ENCODE results near the gene OTULINL.

OTULINL gene

DNA sequence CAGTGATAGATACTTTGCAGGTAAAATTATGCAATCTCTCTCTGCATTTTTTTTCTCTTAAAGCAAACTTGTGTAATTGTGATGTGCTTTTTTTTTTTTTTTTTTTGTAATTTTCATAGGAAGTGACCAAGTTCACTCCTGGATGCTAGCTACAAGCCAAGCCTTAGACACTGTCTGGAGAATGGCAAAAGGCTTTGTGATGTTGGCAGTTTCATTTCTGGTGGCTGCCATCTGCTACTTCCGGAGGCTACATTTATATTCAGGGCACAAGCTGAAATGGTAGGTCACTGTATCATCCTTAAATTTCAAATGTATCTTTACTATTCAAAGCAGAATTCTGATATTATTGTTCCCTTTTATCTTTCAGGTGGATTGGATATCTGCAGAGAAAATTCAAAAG, 19.3 kb downstream of the OTULINL start:
- DNase-seq (ENCODE audit: low spot score): no peak

DNA sequence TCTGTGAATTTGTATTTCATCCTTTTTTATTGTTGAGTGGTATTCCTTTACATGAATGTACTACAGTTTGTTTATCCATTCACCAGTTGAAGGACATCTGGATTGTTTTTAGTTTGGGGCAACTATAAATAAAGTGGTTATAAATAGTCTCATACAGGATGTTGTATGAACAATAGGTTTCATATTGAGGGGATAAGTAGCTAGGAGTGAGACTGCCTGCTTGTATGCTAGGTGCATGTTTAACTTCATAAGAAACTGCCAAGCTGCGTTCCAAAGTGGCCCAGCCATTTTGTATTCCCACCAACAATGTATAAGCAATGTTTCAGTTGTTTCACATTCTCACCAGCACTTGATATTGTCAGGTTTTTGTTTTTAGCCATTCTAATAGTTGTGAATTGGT, 21.5 kb downstream of the OTULINL start:
- DNase-seq (ENCODE audit: low spot score): no peak

DNA sequence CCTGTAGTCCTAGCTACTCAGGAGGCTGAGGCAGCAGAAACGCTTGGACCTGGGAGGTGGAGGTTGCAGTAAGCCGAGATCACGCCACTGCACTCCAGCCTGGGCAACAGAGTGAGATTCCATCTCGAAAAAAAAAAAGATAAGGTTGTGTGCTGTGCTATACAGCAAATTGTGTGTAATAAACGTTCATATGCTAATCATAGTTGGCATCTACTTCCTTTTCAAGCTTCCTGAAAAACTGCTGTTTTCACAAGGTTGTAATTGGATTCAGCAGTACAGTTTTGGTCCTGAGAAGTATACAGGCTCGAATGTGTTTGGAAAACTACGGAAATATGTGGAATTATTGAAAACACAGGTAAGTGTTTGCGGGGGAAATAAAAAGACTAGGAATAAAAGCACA, 25.5 kb downstream of the OTULINL start:
- no peak for DNase-seq (ENCODE audit: low spot score)

DNA sequence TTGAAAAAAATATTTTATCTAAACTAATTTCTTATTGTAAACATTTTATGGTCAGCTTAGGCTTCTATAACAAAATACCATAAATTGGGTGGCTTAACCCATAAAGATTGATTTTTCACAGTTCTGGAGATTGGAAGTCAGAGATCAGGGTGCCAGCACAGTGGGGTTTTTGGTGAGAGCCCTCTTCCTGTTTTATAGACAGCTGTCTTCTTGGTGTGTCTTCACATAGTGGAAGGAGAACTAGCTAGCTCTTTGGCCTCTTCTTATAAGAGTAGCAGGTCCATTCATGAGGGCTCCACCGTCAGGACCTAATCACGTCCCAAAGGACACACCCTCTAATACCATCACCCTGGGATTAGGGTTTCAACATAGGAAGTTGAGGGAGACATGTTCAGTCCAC, 26.6 kb downstream of the OTULINL start:
- no peak for DNase-seq (ENCODE audit: low spot score)

DNA sequence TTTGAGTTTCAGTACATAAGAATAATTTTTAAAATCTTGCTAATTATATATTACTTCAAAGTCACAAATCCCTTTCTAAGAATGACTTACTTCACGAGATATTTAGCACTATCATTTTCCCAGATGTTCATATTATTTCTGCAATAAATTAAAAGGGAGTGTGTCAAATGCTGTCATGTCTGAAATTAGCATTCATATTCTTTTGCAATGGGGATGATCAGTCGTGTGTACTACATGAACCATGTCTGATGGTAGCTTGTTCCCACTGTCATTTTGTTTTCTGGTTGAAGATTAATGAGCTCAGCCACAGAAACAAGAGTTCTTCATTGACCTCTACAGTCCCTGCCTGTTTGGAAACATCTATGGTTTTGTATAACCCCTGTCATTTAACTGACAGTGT, 30.1 kb downstream of the OTULINL start:
- DNase-seq (ENCODE audit: low spot score): no peak

DNA sequence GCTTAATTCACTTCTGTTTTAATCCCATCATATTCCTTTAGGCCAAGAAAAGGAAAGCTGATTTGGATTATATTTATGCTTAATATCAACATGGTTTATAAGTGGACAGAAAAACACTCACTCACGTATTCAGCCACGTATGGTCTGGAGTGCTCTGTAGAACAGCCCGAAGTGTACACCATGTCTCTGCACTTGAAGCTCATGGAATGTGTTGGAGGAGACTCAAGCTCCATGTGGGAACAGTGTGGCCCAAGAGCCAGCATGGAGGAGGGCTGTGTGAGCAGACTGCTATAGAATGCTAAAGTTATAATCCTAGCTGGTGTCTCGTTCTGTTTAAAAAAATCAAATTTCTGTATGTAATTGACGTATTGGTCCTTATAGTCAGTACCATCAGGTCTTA, 32.9 kb downstream of the OTULINL start:
- DNase-seq (ENCODE audit: low spot score): no peak

DNA sequence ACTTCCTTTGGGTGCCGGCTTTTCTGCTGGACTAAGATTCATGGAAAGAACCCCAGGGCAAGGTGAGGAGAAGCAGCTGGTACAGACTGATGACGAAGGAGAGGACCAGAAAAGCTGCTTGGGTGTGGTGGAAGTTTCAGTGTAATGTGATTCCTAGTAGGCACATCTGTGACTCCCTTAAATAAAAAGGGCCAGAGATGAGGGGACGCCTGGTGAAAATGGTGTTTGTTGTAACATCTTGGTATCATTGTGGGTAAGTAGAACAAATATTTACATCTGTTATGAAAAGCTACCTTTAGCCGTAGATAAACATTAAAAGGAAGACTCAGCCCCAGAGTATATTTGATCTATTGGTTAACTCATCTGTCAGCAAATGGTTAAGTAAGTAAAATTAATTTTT, 33.8 kb downstream of the OTULINL start:
- DNase-seq (ENCODE audit: low spot score): no peak

DNA sequence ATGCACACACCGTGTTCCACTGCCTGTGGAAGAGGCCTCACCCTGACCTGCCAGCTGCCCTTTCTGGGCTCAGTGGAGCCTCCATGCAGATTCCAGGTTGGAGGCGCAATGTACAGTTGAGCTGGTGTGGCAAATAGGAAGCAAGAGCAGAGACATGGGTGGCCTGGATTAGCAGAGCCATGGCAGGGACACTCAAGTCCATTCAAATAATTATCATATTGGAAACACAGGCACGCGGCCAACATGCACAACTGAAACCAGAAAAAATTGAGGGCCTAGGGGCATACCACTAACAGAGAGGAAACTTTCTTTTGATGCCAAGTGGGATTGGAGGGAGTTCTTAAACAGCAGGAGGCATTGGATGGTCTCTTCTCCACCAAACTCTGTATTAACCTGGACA, 35.8 kb downstream of the OTULINL start:
- no peak for DNase-seq (ENCODE audit: low spot score)

DNA sequence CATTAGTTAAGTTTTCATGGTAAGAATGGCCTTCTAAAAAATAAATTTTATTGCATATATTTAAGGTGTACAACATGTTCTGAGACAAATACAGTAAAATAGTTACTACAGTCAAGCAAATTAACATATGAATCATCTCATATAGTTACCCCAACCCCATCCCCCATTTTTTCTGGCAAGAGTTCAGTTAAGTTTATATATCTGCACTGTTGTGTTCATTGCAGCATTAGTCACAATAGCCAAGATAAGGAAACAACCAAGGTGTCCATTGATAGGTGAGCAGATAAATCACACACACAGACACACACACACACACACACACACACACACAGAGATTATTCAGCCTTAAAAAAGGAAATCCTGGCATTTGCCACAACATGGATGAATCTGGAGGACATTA, 45.7 kb downstream of the OTULINL start:
- no peak for DNase-seq (ENCODE audit: low spot score)

DNA sequence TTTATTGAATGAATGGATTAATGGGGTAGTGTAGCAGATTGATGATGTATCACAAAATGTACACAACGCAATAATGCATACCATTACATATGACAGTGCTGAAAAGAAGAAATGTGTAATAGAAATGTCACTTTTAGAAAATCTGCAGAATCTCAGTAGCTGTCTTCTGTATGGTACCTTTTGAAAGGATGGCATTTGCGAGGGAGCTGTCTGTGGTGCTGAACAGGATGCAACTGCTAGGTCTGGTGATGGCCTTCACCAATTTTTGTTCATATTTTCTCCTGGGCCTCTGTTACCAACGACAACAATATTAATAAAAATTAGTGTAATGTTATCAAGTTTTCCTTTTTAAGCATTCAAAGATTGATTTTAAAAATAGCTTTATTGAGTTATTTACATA, 46.8 kb downstream of the OTULINL start:
- peak; percentile 76 for DNase-seq (ENCODE audit: low spot score)

DNA sequence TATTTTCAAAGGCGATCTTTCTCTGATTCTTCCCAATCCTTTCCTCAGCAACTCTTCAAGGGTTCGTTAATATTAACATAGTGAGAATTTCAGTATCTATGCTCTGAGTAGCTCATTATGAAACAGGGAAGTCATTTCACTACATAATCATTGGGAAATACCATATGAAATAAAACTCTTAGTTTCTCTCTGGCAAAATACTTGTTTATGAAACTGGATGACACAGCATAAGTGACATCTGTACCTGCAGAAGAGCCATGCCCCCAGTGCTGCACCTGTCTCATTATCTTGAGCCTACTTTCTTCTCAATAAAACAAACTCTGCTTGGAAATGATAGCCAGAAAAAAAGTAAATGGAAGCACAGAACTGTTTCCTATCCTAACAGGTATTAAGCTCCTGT, 49.1 kb downstream of the OTULINL start:
- no peak for DNase-seq (ENCODE audit: low spot score)

DNA sequence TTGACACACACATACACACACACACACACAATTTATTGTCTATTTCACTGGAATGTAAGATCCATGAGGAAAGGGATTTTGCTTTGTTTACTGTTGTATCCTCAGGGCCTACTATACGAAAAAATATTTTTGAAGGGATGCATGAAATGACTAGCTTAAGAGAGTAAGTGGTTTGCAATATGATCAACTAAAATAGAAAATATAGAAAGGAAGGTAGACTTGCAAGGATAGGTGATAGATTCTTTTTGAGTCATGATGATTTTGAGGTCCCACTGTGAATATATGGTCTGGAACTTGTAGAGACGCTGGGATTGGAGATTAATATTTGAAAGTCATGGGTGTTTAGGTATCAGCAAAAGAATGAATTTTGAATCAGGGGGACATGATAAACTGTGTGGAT, 54.1 kb downstream of the OTULINL start:
- no peak for DNase-seq (ENCODE audit: low spot score)

DNA sequence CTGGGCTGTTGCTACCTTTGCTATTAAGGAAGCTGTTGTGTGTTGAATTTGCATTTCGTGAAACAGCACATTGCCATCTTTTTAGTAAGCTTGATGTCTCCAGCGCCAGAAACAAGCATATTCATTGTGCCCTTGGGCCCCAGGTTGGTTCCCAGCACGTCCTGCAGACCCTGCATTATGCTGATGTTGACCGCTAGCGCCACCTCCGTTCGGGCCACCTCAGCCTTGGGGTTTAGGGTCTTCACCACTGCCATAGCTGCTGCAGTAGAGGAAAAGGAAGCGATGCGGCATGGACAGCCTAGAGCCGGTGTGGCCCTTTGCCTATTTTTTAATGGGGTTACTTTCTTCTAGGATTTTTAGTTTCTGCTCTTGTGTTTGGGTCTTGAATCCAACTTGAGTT, 59.2 kb downstream of the OTULINL start:
- DNase-seq (ENCODE audit: low spot score): no peak

DNA sequence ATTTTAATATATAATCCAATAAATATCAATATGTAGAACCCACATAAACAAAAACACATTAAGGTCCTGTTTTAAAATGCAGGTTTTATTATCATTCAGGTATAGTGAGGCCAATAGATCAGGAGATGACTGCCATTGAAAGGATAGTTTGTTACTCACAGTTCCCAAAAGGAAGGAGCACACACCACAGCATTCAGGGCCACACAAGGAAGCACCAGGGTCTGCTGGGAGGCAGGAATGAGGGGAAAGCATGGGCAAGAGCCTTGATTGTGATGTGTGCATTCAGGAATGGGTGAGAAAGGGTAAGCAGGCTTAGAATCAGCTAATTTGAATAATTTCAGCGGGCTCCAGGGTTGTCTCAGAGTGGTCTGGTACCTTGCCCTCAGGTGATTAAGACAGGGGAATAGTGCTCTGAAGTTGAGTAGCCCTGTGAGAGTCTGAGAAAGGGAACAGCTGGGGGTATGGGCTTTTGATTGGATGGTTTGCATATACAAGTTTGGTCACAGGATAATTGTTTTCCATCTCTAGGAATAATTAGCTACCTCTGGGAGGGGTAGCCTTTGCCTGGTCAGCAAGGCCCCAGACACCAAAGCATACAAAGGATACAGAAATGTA, 63.1 kb downstream of the OTULINL start:
- DNase-seq (ENCODE audit: low spot score): no peak

DNA sequence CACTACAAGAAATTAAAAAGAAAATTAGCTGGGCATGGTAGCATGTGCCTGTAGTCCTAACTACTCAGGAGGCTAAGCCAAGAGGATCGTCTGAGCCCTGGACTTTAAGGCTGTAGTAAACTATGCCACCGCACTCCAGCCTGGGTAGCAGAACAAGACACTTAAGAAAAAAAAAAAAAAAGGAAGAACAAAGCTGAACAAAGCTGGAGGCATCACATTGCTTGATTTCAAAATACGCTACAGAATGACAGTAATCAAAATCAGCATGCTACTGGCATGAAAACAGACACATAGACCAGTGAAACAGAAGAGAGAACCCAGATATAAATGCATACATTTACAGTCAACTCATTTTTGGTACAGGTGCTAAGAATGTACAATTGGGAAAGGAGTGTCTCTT, 68.5 kb downstream of the OTULINL start:
- no peak for DNase-seq (ENCODE audit: low spot score)

DNA sequence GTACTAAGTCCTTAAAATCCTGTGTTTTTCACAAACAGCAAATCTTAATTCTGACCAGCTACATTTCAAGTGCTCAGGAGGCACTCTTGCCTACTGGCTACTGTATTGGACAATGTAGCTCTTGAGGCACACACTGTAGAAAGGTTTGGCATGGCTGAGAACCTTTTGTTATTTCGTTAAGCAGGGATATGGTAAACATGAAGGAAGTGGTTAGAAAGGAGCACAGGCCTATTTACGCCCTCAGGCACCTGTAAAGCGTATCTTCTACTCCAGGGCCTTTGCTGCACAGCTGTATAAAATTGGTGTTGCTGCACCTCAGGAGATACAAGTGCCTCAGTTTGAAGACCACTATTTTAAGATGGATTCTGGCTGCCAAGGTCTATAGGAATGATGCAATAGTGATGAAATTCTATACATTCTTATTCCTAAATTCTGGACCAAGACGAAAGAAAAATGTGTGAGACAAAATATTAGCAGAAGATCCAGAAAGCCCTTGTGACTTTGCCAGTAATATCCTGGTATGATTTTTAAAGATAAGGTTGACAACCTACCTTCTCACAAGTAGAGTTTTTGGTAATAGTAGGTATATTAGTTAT, 73.7 kb downstream of the OTULINL start:
- no peak for DNase-seq (ENCODE audit: low spot score)

DNA sequence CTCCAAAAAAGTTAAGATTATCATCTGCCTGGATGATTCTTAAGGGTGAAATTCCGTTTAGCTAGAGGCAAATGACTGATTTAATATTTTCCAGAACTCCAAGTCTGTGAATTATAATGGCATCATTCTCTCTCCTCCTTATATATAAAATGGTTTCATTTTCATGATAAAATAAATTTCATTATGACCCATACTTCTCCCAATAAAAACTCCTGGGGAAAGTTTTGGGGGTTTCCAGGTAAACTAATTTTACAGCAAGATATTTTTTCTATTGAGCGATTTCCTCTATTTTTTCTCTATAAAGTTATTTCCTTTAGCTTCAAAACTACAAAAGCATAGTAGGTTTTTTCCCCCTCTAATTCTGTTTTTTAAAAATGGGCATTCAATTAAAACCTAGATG, 75.3 kb downstream of the OTULINL start:
- DNase-seq (ENCODE audit: low spot score): no peak

DNA sequence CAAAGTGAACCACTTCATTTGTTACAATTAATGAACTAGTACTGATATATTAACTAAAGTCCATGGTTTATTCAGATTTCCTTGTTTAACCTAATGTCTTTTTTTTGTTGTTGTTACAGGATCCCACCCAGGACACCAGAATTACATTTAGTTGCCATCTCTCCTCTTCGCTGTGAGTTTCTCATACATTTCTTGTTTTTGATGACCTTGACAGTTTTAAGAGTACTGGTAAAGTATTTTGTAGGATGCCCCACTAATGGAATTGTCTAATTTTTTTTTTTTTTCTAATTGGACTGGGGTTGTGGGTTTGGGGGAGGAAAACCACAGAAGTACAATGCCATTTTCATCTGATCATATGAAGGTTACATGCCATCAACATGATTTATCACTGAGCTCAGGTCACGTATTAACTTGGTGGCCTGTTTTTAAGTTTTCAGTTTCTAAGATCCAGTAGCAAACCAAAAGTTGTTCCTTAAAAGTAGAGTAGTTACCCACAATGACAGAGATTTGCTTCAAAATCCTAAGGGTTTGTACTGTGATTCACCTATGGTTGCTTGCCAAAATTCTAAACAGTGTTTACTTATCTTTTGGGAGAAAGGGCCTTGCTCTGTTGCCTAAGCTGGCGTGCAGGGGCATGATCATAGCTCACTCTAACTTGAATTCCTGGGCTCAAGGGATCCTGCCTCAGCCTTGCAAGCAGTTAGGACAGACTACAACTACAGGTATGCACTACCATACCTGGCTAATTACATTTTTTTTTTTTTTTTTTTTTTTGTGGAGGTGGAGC, 78.4 kb downstream of the OTULINL start:
- no peak for DNase-seq (ENCODE audit: low spot score)

DNA sequence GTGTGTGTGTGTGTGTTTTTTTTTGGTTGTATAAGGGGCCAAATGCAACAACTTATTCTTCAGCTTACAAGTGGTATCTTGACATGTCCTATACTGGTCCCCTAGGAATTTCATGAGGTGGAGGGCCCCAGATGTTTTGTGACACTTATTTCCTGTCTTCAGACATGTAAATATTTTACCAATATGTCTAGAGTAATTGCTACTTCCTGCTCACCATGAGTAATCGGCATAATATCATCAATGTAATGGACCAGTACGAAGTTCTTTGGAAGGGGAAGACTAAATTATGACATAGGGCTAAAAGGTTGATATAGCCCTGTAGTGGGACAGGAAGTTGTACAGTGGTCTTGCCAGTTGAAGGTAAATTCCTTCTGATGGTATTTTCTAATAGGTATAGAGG, 79.2 kb downstream of the OTULINL start:
- no peak for DNase-seq (ENCODE audit: low spot score)
